Peyer's patch (tissue), 4 donors: Measurements from ENCODE around the gene WDR59. TPM values are rescaled to one million over a fixed set of nuclear protein-coding genes. Genes with fewer than 3 reads are reported as not detected.
A peak's percentile ranks its signal among the peaks of the same experiment; 100 is the strongest.

ENCODE experiments used
- DNase-seq, 3 donors: peaks; one replicate each; pipeline ENCODE4 v3.0.0-alpha.2; 2017 to 2019
- H3K27ac ChIP-seq, 4 donors: fragments of 200-600 bp; sonication (generic); one replicate each; pipeline ENCODE4 v1.5.1; 2016 to 2019
- H3K27me3 ChIP-seq, 2 donors: fragments of 200-600 bp; sonication (generic); one replicate each; pipeline ENCODE4 v1.5.1; 2019
- H3K36me3 ChIP-seq, 3 donors: fragments of 200-600 bp; sonication (generic); one replicate each; pipeline ENCODE4 v1.5.1; 2016 to 2019
- H3K4me1 ChIP-seq, 4 donors: fragments of 200-600 bp; sonication (generic); one replicate each; pipeline ENCODE4 v1.5.1; 2016 to 2019
- H3K4me3 ChIP-seq, 4 donors: fragments of 200-600 bp; sonication (generic); 1 replicate in 3 of 4; 2 replicates in 1 of 4; pipeline ENCODE4 v1.5.1; 2016 to 2019; ENCODE audit warnings: mild to moderate bottlenecking in 1 of 4
- H3K9me3 ChIP-seq, 4 donors: fragments of 200-600 bp; sonication (generic); one replicate each; pipeline ENCODE4 v1.5.1; 2016 to 2019; ENCODE audit warnings: mild to moderate bottlenecking in 1 of 4
- CTCF ChIP-seq, 6 experiments: fragments of 450-650 bp in 4 of 6; fragments of 200-600 bp in 2 of 6; sonication (generic) in 1 of 6; IDR thresholded peaks; one replicate each; pipeline ENCODE4 v1.5.1; 2017 to 2019; ENCODE audit warnings: antibody characterized with exemption in 6 of 6, mild to moderate bottlenecking in 3 of 6, moderate library complexity in 1 of 6
- POLR2A ChIP-seq, 2 donors: fragments of 450-650 bp; IDR thresholded peaks; one replicate each; pipeline ENCODE4 v1.5.1; 2017; ENCODE audit warnings: antibody characterized with exemption in 2 of 2, mild to moderate bottlenecking in 2 of 2, moderate library complexity in 2 of 2
- total RNA-seq, 4 donors: library from RNA; depleted of rRNA; stranded (reverse); fragments of >200 nt; gene quantifications; one replicate each; pipeline ENCODE4 v1.1.0, GENCODE V29; 2016

Gene WDR59
- total RNA-seq, 4 donors from 2014 or later, result 32.9 to 127 (median 102) TPM

GRCh38 chr16:74987027-74987681 is 2.2 kb upstream of the WDR59 start:
- H3K4me3 ChIP-seq, result no peak overlapping the region
- H3K36me3 ChIP-seq, result no peaks in the 10 kb centered on the region
- H3K9me3 ChIP-seq, result no peaks in the 10 kb centered on the region
- no peak for DNase-seq
- H3K27ac ChIP-seq, result no peak overlapping the region
- H3K27me3 ChIP-seq, result no peaks in the 10 kb centered on the region
- peaks cover 0 to 16% (median 1%) of the 10 kb centered on the region in 4 donors for H3K4me1 ChIP-seq
- no peak for TF ChIP-seq CTCF (IDR thresholded peaks at IDR 0.05)
- TF ChIP-seq POLR2A (IDR thresholded peaks at IDR 0.05), result no peak

- Histone ChIP-seq H3K27me3 (no peaks in the 10 kb centered on the region), H3K4me3 (peak overlapping the region; percentile 83 to 98 (median 92)), H3K9me3 (no peaks in the 10 kb centered on the region), H3K4me1 (no peaks in the 10 kb centered on the region), H3K36me3 (no peaks in the 10 kb centered on the region), H3K27ac (peak overlapping the region in 2 of 4 donors; percentile 76 to 81)
- no peak for DNase-seq
- no peak for TF ChIP-seq POLR2A (IDR thresholded peaks at IDR 0.05)
- TF ChIP-seq CTCF (IDR thresholded peaks at IDR 0.05), result no peak
These were observed 762 bp downstream of the WDR59 start for GRCh38 chr16:74984194-74984528.

- H3K36me3 ChIP-seq, result peaks cover 0 to 6% (median 0%) of the 10 kb centered on the region in 3 donors
- no peak for TF ChIP-seq POLR2A (IDR thresholded peaks at IDR 0.05)
- no peak for TF ChIP-seq CTCF (IDR thresholded peaks at IDR 0.05)
- H3K4me3 ChIP-seq, result no peak overlapping the region
- no peaks in the 10 kb centered on the region for H3K27me3 ChIP-seq
- no peak overlapping the region for H3K27ac ChIP-seq
- no peaks in the 10 kb centered on the region for H3K9me3 ChIP-seq
- no peak for DNase-seq
- H3K4me1 ChIP-seq, result no peaks in the 10 kb centered on the region
These were observed 2.7 kb downstream of the WDR59 start for GRCh38 chr16:74982256-74982655.

- Histone ChIP-seq H3K4me1 (no peaks in the 10 kb centered on the region), H3K9me3 (no peaks in the 10 kb centered on the region), H3K27me3 (no peaks in the 10 kb centered on the region), H3K27ac (no peak overlapping the region), H3K4me3 (no peak overlapping the region), H3K36me3 (peaks cover 0 to 12% (median 0%) of the 10 kb centered on the region in 3 donors)
- TF ChIP-seq CTCF (IDR thresholded peaks at IDR 0.05) (no peak), POLR2A (IDR thresholded peaks at IDR 0.05) (no peak)
- peak in 1 of 3 donors; percentile 2 for DNase-seq
These were observed 9.3 kb downstream of the WDR59 start for GRCh38 chr16:74975591-74975990.

- TF ChIP-seq POLR2A (IDR thresholded peaks at IDR 0.05) (no peak), CTCF (IDR thresholded peaks at IDR 0.05) (no peak)
- peak in 2 of 3 donors; percentile 8 to 30 for DNase-seq
- Histone ChIP-seq H3K27ac (no peak overlapping the region), H3K4me1 (no peaks in the 10 kb centered on the region), H3K27me3 (no peaks in the 10 kb centered on the region), H3K4me3 (no peak overlapping the region), H3K36me3 (peaks cover 0 to 12% (median 0%) of the 10 kb centered on the region in 3 donors), H3K9me3 (no peaks in the 10 kb centered on the region)
These were observed 11.6 kb downstream of the WDR59 start for GRCh38 chr16:74973304-74973703.
